Measurements from ENCODE around the gene MBTD1.

DNA sequence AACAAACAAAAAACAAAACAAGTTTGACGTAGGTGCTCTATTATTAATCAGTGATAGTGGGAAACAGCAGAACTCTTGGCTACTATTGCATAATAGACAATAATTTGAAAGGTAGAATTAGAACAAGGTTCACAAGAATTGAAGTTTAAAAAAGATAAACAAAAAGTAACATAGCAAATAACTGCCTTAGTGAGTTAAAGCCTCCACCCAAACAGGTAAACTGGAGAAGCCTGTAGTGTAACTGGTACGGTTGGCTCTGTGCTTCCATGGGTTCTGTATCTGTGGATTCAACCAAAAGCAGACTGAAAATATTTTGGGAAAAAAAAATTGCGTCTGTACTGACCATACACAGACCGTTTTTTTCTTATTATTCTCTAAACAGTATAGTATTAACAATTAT is 38.5 kb downstream of the MBTD1 start:
- TF ChIP-seq, protein P1, sequence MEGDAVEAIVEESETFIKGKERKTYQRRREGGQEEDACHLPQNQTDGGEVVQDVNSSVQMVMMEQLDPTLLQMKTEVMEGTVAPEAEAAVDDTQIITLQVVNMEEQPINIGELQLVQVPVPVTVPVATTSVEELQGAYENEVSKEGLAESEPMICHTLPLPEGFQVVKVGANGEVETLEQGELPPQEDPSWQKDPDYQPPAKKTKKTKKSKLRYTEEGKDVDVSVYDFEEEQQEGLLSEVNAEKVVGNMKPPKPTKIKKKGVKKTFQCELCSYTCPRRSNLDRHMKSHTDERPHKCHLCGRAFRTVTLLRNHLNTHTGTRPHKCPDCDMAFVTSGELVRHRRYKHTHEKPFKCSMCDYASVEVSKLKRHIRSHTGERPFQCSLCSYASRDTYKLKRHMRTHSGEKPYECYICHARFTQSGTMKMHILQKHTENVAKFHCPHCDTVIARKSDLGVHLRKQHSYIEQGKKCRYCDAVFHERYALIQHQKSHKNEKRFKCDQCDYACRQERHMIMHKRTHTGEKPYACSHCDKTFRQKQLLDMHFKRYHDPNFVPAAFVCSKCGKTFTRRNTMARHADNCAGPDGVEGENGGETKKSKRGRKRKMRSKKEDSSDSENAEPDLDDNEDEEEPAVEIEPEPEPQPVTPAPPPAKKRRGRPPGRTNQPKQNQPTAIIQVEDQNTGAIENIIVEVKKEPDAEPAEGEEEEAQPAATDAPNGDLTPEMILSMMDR (IDR thresholded peaks at IDR 0.05), result no peak
- TF ChIP-seq RXRA (IDR thresholded peaks at IDR 0.05; ENCODE audit: borderline replicate concordance, low read depth) (no peak), GATA2 (CRISPR knock-in tag; IDR thresholded peaks at IDR 0.05) (no peak), CHD2 (IDR thresholded peaks at IDR 0.05; ENCODE audit: low read length, partially characterized antibody) (no peak), EP300 (IDR thresholded peaks at IDR 0.05; ENCODE audit: borderline replicate concordance in 1 of 2, low read depth in 1 of 2, low read length in 1 of 2) (no peak), ZBTB33 (IDR thresholded peaks at IDR 0.05; ENCODE audit: borderline replicate concordance, low read depth) (no peak), POLR2AphosphoS5 (IDR thresholded peaks at IDR 0.05; ENCODE audit: low read depth, low read length) (no peak), MEF2A (IDR thresholded peaks at IDR 0.05; ENCODE audit: borderline replicate concordance, low read depth) (no peak), RAD21 (IDR thresholded peaks at IDR 0.05; ENCODE audit: low read length) (no peak), FOSL2 (IDR thresholded peaks at IDR 0.05; ENCODE audit: borderline replicate concordance, low read depth) (no peak)

Data from SK-N-SH (cell line).